ENCODE results near the gene RALGDS. TPM values are rescaled to one million over a fixed set of nuclear protein-coding genes. Genes with fewer than 3 reads are reported as not detected.

The RALGDS gene
- total and polyA plus RNA-seq, 5 donors, result 18.5 to 36.3 (median 33.5) TPM

DNA sequence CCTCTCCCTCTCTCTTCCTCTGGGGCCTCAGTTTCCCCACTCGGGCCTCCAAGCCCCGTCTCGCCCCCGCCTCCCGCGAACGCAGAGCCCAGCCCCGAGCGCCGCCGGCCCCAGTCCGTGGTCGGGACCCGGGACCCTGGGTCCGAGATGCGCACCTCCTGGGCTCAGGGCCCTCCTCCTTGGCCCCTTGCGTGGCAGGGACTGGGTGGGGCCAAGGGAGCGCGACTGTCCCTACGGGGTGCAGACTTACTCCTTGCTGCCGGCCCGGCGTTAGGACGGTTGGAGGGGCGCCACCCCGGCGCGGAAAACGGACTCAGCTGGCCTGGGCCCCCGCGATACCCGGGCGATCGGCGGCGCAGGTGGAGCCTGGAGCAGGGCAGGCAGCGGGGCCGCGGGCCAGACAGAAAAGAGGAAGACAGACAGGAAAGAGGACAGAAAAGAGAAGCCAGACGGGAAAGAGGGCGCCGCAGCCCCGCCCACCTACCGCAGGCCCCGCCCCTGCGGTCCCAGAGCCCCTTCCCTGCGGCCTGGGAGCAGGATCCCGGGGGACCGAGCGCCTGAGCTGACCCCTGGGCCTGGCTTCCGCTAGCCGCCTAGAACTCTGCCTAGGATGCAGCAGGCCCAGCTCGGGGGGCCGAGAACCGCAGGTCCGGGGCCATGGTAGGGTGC lies 42.6 kb upstream of the RALGDS start, which contains the start of gene GBGT1:
Gene GBGT1, minus strand, starts transcription at position 411 of the 669 bp plus-strand sequence. CDS start 1,502 bp downstream, outside the sequence.
- intact Hi-C loops (cut with DNase I), result no loop called here
- peak; percentile 76 to 93 (median 91) for DNase-seq
- H3K27ac ChIP-seq (ENCODE audit: low read length), result peak within 1 kb of the TSS; percentile 19
- ATAC-seq, result peak; percentile 70 to 71
- WGBS, result 1% methylated on average over 56 of the region's 56 CpGs
- H3K4me3 ChIP-seq (ENCODE audit: low read length), result peak within 1 kb of the TSS; percentile 62
- H3K27me3 ChIP-seq (ENCODE audit: control insufficient read depth, insufficient read depth), result no peaks in the 10 kb centered on the region
- no peaks in the 10 kb centered on the region for H3K9me3 ChIP-seq (ENCODE audit: control insufficient read depth, low read length)
- no peaks in the 10 kb centered on the region for H3K4me1 ChIP-seq (ENCODE audit: control insufficient read depth, insufficient read depth, low read length)

DNA sequence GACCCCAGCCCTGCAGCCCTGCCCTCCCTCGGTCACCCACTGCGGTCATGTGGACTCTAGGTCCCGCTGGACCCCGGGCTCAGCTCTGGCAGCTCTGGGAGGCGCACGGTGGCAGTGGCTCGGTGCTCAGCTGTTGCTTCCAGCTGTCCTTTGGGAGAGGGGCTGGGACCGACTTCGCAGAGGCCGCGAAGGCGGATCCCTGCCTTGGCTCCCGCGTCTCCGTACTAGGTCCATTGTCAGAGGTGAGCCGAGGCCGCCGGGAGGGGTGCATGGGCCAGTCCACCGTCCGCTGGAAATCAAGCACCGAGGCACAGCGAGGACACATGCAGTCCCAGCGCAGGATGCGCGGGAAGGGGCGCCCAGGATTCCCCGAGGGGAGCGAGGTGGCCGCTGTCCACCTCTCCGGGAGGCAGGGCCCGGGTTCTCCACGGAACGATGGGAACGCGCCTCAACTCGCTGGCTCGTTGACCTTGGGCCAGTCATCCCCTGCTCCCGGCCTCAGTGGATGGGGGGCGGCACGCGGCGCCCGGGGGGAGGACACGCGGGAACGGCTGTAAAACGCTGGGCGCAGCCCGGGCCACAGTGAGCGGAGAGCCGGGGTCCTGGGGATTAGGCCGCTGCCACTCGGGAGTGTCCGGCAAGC lies 41.9 kb upstream of the RALGDS start:
- ATAC-seq (peak; percentile 19 to 26), DNase-seq (peak in 1 of 3 donors; percentile 62)
- intact Hi-C loops (cut with DNase I), result no loop called here
- H3K4me3 ChIP-seq (ENCODE audit: low read length), result peak overlapping the region; percentile 62
- WGBS, result 32% methylated on average over 54 of the region's 54 CpGs
- H3K4me1 ChIP-seq (ENCODE audit: control insufficient read depth, insufficient read depth, low read length), result no peaks in the 10 kb centered on the region
- H3K27me3 ChIP-seq (ENCODE audit: control insufficient read depth, insufficient read depth), result no peaks in the 10 kb centered on the region
- no peaks in the 10 kb centered on the region for H3K9me3 ChIP-seq (ENCODE audit: control insufficient read depth, low read length)
- H3K27ac ChIP-seq (ENCODE audit: low read length), result no peak overlapping the region

DNA sequence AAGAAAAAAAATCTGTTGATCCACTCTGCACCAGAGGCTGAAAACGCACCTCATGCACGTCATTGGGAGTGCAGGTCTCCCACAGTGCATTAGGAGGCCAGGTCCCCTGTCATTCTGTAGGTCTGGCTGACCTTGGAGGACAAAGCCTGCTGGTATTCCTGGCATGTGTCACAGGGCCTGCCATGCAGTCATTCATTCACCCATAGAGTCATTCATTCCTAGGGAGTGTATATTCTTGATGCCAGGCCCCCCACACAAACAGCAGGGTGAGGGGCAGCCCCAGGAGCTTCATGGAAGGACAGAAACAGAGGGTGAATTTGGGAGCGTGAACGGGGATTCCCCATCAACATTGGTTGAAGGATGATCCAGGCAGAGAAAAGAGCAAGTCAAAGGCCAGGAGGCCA lies 40.5 kb upstream of the RALGDS start:
- no peak overlapping the region for H3K27ac ChIP-seq (ENCODE audit: low read length)
- 81% methylated on average over 4 of the region's 4 CpGs for WGBS
- H3K4me3 ChIP-seq (ENCODE audit: low read length), result no peak overlapping the region
- no peaks in the 10 kb centered on the region for H3K27me3 ChIP-seq (ENCODE audit: control insufficient read depth, insufficient read depth)
- DNase-seq (no peak), ATAC-seq (no peak)
- H3K9me3 ChIP-seq (ENCODE audit: control insufficient read depth, low read length), result no peaks in the 10 kb centered on the region
- no peaks in the 10 kb centered on the region for H3K4me1 ChIP-seq (ENCODE audit: control insufficient read depth, insufficient read depth, low read length)
- intact Hi-C loops (cut with DNase I), result no loop called here

DNA sequence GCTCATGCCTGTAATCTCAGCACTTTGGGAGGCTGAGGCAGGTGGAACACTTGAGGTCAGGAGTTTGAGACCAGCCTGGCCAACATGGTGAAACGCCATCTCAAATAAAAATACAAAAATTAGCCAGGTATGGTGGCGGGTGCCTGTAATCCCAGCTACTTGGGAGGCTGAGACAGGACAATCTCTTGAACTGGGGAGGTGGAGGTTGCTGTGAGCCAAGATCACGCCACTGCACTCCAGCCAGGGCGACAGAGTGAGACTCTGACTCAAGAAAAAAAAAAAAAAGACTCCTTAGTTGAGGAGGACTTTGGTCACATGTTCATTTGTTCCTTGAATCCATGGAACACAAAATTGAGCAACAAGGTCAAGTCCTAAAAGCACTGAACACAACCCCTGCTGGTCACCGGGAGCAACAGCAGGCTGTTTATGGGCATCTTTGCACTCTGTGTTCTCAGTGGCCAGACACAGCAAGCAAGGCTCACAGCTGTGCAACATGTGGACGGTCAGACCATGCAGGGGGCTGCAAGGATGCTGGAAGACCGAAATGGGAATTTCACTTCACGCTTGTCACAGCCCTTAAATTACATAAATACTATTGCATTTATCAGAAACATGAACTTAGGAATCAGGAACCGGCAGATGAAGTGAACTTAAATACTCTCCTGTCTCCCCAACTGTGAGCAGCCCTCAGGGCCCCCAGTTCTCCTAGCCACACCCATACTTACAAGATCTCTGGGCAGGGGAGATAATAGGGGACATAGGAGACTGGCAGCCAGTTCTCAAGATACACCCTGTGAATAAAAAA lies 39.9 kb upstream of the RALGDS start:
- intact Hi-C loops (cut with DNase I), result no loop called here
- DNase-seq (peak; percentile 75 to 87 (median 82)), ATAC-seq (peak; percentile 67 to 68)
- Histone ChIP-seq H3K4me3 (ENCODE audit: low read length) (no peak overlapping the region), H3K4me1 (ENCODE audit: control insufficient read depth, insufficient read depth, low read length) (no peaks in the 10 kb centered on the region), H3K27me3 (ENCODE audit: control insufficient read depth, insufficient read depth) (no peaks in the 10 kb centered on the region), H3K9me3 (ENCODE audit: control insufficient read depth, low read length) (no peaks in the 10 kb centered on the region), H3K27ac (ENCODE audit: low read length) (no peak overlapping the region)
- 62% methylated on average over 9 of the region's 9 CpGs for WGBS

DNA sequence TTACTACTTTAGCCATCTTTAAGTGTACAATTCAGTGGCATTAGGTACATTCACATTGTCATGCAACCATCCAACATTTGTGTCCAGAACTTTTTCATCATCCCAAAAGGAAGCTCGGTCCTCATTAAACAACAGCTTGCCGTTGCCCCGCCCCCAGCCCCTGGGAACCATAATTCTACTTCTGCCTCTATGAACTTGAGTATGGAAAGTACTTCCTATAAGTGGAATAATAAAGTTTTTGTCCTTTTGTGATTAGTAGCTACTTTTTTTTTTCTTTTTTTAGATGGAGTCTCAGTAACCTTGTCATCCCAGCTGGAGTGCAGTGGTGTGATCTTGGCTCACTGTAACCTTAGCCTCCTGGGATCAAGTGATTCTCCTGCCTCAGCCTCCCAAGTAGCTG lies 37.7 kb upstream of the RALGDS start:
- Histone ChIP-seq H3K4me3 (ENCODE audit: low read length) (no peak overlapping the region), H3K27ac (ENCODE audit: low read length) (no peak overlapping the region), H3K27me3 (ENCODE audit: control insufficient read depth, insufficient read depth) (no peaks in the 10 kb centered on the region), H3K9me3 (ENCODE audit: control insufficient read depth, low read length) (no peaks in the 10 kb centered on the region), H3K4me1 (ENCODE audit: control insufficient read depth, insufficient read depth, low read length) (no peaks in the 10 kb centered on the region)
- no peak for DNase-seq
- intact Hi-C loops (cut with DNase I), result no loop called here
- no peak for ATAC-seq
- 93% methylated on average over 3 of the region's 3 CpGs for whole genome bisulfite sequencing

DNA sequence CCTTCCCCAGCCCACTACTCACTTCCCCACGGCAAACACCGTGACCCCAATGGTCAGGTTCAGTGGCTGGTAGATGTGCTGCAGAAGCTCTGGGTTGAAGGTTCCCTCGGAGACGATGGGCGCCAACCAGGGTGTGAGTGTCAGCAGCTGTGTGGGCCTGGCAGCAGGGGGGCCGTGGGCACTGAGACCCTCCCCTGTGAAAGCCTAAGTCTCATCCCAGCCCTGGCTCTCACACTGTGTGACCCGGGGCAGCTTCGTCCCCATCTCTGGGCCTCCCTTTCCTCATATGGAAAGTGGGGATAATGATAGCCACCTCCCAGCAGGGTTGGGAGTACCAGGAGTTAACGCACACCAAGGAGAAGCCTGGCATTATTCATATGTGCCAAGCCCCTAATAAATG lies 34.1 kb upstream of the RALGDS start:
- H3K27ac ChIP-seq (ENCODE audit: low read length), result no peak overlapping the region
- no peaks in the 10 kb centered on the region for H3K27me3 ChIP-seq (ENCODE audit: control insufficient read depth, insufficient read depth)
- H3K4me1 ChIP-seq (ENCODE audit: control insufficient read depth, insufficient read depth, low read length), result no peaks in the 10 kb centered on the region
- H3K4me3 ChIP-seq (ENCODE audit: low read length), result no peak overlapping the region
- peak in 2 of 3 donors; percentile 22 to 32 for DNase-seq
- 79% methylated on average over 9 of the region's 9 CpGs for WGBS
- ATAC-seq, result no peak
- H3K9me3 ChIP-seq (ENCODE audit: control insufficient read depth, low read length), result no peaks in the 10 kb centered on the region
- intact Hi-C loops (cut with DNase I), result no loop called here

DNA sequence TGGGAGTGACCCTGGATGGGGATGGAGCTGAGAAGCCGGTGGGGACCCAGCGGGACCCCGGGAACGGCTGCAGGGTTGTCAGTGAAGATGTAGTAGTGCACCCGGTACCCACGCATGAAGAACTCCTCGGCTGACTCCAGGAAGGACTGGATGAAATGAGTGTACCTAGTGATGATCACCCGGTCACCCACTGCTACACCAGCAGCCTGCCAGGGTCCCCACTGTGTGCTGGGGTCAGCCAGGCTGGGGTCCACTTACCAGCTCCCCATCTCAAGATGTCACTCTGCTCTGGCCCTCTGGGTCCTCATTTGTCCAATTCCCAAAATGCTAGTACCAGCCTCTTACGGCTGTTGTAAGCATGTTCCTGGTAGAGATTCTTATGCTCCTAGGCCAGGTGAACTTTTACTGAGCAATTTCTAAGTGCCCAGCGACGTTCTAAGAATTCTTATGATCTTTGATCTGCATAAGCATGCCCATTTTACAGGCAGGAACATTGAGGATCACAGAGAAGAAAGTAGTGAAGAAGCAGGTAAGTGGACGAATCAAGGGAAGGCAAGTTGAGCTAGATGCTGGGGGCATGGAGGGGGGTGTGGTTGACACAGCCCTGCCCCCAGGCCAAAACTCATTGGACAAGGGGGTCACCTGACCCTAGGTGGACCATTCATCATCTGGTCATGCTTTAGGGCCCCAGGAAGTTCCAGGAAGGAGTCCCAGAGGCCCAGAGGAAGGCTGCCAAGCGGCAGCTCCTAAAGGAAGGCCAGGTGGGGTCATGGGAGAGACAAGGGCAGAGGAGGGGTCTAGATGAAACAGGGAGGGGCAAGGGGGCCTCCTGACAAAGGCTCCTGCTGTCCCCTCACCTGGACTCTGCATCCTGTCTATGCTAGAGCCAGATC lies 33.3 kb upstream of the RALGDS start:
- peak in 1 of 3 donors; percentile 7 for DNase-seq
- Histone ChIP-seq H3K27ac (ENCODE audit: low read length) (no peak overlapping the region), H3K9me3 (ENCODE audit: control insufficient read depth, low read length) (no peaks in the 10 kb centered on the region), H3K4me1 (ENCODE audit: control insufficient read depth, insufficient read depth, low read length) (no peaks in the 10 kb centered on the region), H3K27me3 (ENCODE audit: control insufficient read depth, insufficient read depth) (no peaks in the 10 kb centered on the region), H3K4me3 (ENCODE audit: low read length) (no peak overlapping the region)
- intact Hi-C loops (cut with DNase I), result no loop called here
- 88% methylated on average over 13 of the region's 13 CpGs for WGBS
- ATAC-seq, result no peak

DNA sequence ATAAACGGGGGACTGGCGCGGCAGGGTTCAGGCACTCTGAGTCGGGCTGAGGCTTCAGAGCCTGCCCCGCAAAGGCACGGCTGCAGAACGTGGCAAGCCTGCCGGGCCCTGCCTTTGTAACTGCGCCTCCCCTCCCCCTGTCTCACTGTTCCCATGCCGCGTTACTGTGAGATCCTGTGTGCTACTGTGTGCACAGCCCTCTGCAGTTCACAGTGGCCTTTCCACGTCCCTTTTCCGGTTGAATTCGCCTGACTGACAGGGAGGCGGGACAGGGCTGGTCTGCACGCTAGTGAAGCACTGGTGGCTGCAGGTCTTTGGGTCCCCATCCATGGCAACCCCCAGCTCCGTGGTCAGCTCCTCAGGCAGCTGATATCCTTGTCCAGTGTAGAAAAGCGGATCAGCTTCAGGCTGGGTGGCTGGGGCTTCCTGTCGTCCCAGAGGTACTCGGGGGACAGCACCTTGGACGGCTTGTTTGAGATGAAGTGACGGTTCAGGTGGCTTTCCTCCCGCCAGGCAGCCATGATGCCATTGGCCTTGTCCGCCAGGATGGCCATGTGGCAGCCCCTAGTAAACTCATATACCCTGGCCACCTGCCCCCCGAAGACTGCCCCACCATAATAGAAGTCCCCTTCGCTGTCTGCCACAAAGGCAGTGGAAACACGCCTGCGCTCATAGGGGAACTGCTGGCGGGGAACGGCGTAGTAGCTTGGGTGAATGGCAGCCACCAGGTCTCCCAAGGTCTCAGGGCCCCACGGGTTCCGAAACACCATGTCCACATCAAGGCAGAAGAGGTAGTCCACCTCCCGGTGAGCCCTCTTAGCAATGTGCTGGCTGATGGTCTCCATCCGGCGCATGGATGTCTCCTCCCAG lies 32.4 kb upstream of the RALGDS start:
- DNase-seq (peak; percentile 24 to 65 (median 64)), ATAC-seq (no peak)
- no peak overlapping the region for H3K4me3 ChIP-seq (ENCODE audit: low read length)
- no peaks in the 10 kb centered on the region for H3K27me3 ChIP-seq (ENCODE audit: control insufficient read depth, insufficient read depth)
- H3K4me1 ChIP-seq (ENCODE audit: control insufficient read depth, insufficient read depth, low read length), result no peaks in the 10 kb centered on the region
- intact Hi-C loops (cut with DNase I), result no loop called here
- H3K9me3 ChIP-seq (ENCODE audit: control insufficient read depth, low read length), result no peaks in the 10 kb centered on the region
- H3K27ac ChIP-seq (ENCODE audit: low read length), result no peak overlapping the region
- 66% methylated on average over 36 of the region's 36 CpGs for WGBS

DNA sequence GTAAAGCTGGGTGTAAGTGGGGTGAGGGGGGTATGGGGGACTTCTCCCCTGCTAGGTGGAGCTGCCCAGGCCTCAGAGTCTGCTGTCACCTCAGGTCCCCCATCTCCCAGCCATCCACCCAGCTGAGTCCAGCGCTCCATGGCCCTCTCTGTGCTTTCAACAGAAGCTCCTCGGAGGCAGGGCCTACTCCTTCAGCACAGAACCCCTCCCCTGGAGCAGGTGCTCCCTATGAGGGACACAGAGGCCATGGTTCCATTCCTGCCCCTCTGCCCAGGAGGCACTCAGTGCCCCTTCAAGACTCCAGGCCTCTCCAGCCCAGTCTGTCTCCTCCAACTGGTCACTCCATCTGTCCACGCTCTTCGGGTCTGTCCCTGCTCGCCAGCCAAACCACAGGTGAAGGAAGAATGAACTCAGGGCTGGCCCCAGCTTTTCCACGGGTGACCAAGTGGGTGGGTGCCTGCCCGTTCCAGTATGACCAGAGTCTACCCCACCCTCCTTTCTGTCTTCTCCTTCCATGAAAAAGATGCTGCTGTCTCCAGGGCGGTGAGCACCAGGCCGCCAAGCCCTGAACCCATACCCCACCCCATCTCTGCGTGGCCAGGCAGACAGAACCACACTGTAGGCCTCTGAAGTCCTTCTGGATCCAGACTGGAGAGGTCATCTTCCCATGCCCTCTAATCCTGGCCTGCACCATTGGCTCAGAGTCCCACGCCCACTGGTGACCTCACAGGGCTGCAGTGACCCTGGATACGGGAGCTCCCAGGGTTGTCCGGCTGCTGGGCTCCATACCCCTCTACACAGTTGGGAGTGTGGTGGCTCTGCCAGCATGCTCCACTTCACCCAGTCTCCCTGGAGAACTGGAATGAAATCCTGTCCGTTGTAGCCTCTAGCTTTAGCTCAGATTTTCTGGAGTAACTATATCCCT lies 30.8 kb upstream of the RALGDS start:
- intact Hi-C loops (cut with DNase I), result no loop called here
- no peak overlapping the region for H3K4me3 ChIP-seq (ENCODE audit: low read length)
- WGBS, result 77% methylated on average over 14 of the region's 14 CpGs
- H3K27ac ChIP-seq (ENCODE audit: low read length), result no peak overlapping the region
- H3K27me3 ChIP-seq (ENCODE audit: control insufficient read depth, insufficient read depth), result no peaks in the 10 kb centered on the region
- no peak for ATAC-seq
- no peaks in the 10 kb centered on the region for H3K4me1 ChIP-seq (ENCODE audit: control insufficient read depth, insufficient read depth, low read length)
- H3K9me3 ChIP-seq (ENCODE audit: control insufficient read depth, low read length), result no peaks in the 10 kb centered on the region
- DNase-seq, result peak; percentile 26 to 69 (median 59)
